Cardiac muscle cell (in vitro differentiated cells and primary cell): ENCODE measurements around the gene EFHD1. TPM values are rescaled to one million over a fixed set of nuclear protein-coding genes. Genes with fewer than 3 reads are reported as not detected.
"Not testable (repeated sequence)": the region's sequence is repeated elsewhere in the genome, so short reads cannot be mapped to it uniquely, and the experiment has no call there.

ENCODE experiments used
- DNase-seq, 2 donors: peaks; one replicate each; pipeline versions ENCODE4 v3.0.0 to v3.0.0-alpha.2; 2010 to 2017; ENCODE audit warnings: low read depth in 1 of 2, low spot score in 1 of 2
- H3K27ac ChIP-seq: fragments of 200-600 bp; sonication (generic); 2 replicates; pipeline ENCODE4 v1.5.1; 2016
- H3K27me3 ChIP-seq: fragments of 200-600 bp; sonication (generic); 2 replicates; pipeline ENCODE4 v1.6.0; 2016; ENCODE audit warnings: control low read depth
- H3K36me3 ChIP-seq: fragments of 200-600 bp; sonication (generic); 2 replicates; pipeline ENCODE4 v1.5.1; 2016; ENCODE audit warnings: control low read depth
- H3K4me1 ChIP-seq: fragments of 200-600 bp; sonication (generic); 2 replicates; pipeline ENCODE4 v1.8.1; 2017; ENCODE audit warnings: low read depth, mild to moderate bottlenecking, mixed run types
- H3K4me3 ChIP-seq: fragments of 200-600 bp; sonication (generic); 2 replicates; pipeline ENCODE4 v1.5.1; 2016; ENCODE audit warnings: mild to moderate bottlenecking
- H3K9me3 ChIP-seq: fragments of 200-600 bp; sonication (generic); 2 replicates; pipeline ENCODE4 v1.5.1; 2017; ENCODE audit warnings: low read depth, mild to moderate bottlenecking, control low read depth
- CTCF ChIP-seq: IDR thresholded peaks from 2 replicates; pipeline ENCODE4 v1.5.1; 2012; ENCODE audit warnings: low read depth, mild to moderate bottlenecking, low read length
- polyA plus RNA-seq: library from polyadenylated mRNA; unstranded; fragments of >200 nt; fragmentation: Nextera tagmentation; extraction: Ambion mirVana; gene quantifications from 2 replicates; pipeline ENCODE4 v1.2.1, GENCODE V29; 2016
- total RNA-seq: library from RNA; depleted of rRNA; stranded (reverse); fragments of >200 nt; gene quantifications from 2 replicates; pipeline ENCODE4 v1.2.3, GENCODE V29; 2016

The EFHD1 gene
- total and polyA plus RNA-seq, 2 experiments from 2014 or later = 8.0 to 12.4 TPM

GRCh38 chr2:232629129-232629475, 4.3 kb upstream of the EFHD1 start:
- no peak for DNase-seq
- no peak overlapping the region for H3K27ac ChIP-seq
- no peaks in the 10 kb centered on the region for H3K4me1 ChIP-seq
- TF ChIP-seq CTCF = no peak
- H3K9me3 ChIP-seq = no peaks in the 10 kb centered on the region
- H3K4me3 ChIP-seq = no peak overlapping the region
- H3K36me3 ChIP-seq = no peaks in the 10 kb centered on the region
- H3K27me3 ChIP-seq = peaks cover 14% of the 10 kb centered on the region

GRCh38 chr2:232632229-232632903, 1.0 kb upstream of the EFHD1 start:
- DNase-seq = no peak
- Histone ChIP-seq H3K36me3 (no peaks in the 10 kb centered on the region), H3K27me3 (peaks cover 32% of the 10 kb centered on the region), H3K4me3 (no peak overlapping the region), H3K27ac (no peak overlapping the region), H3K4me1 (no peaks in the 10 kb centered on the region), H3K9me3 (no peaks in the 10 kb centered on the region)
- no peak for TF ChIP-seq CTCF

GRCh38 chr2:232632904-232633412, 446 bp upstream of the EFHD1 start:
- H3K9me3 ChIP-seq = no peaks in the 10 kb centered on the region
- H3K36me3 ChIP-seq = no peaks in the 10 kb centered on the region
- H3K4me1 ChIP-seq = no peaks in the 10 kb centered on the region
- H3K27me3 ChIP-seq = peaks cover 32% of the 10 kb centered on the region
- H3K27ac ChIP-seq = no peak overlapping the region
- DNase-seq = peak in 1 of 2 donors; percentile 13
- no peak for TF ChIP-seq CTCF
- peak overlapping the region; percentile 38 for H3K4me3 ChIP-seq

- DNase-seq = peak in 1 of 2 donors; percentile 61
- no peaks in the 10 kb centered on the region for H3K4me1 ChIP-seq
- TF ChIP-seq CTCF = no peak
- peak overlapping the region; percentile 38 for H3K4me3 ChIP-seq
- H3K36me3 ChIP-seq = no peaks in the 10 kb centered on the region
- H3K27ac ChIP-seq = no peak overlapping the region
- peaks cover 36% of the 10 kb centered on the region for H3K27me3 ChIP-seq
- no peaks in the 10 kb centered on the region for H3K9me3 ChIP-seq
These were observed 1.1 kb downstream of the EFHD1 start for GRCh38 chr2:232634206-232635150.

- H3K27me3 ChIP-seq = peaks cover 36% of the 10 kb centered on the region
- H3K27ac ChIP-seq, H3K4me3 ChIP-seq, DNase-seq, H3K36me3 ChIP-seq, H3K4me1 ChIP-seq, H3K9me3 ChIP-seq: not testable (repeated sequence)
These were observed 2.0 kb downstream of the EFHD1 start for GRCh38 chr2:232635376-232635775.

GRCh38 chr2:232635820-232636219, 2.4 kb downstream of the EFHD1 start:
- DNase-seq = no peak
- no peak for TF ChIP-seq CTCF
- H3K9me3 ChIP-seq = no peaks in the 10 kb centered on the region
- no peaks in the 10 kb centered on the region for H3K4me1 ChIP-seq
- H3K27me3 ChIP-seq = peaks cover 36% of the 10 kb centered on the region
- H3K4me3 ChIP-seq = no peak overlapping the region
- no peaks in the 10 kb centered on the region for H3K36me3 ChIP-seq
- H3K27ac ChIP-seq = no peak overlapping the region
